Spleen (tissue), 11 donors: ENCODE data around the gene SYNPO. TPM values are rescaled to one million over a fixed set of nuclear protein-coding genes. Genes with fewer than 3 reads are reported as not detected.

Source experiments
- DNase-seq: peaks from one replicate; pipeline ENCODE4 v3.0.0-alpha.2; 2020
- H3K27ac ChIP-seq, 8 donors: fragments of 200-600 bp; sonication (generic) in 7 of 8; 1 replicate in 4 of 8; 2 replicates in 4 of 8; pipeline versions ENCODE4 v1.5.0 to v1.8.0; 2016 to 2021; ENCODE audit warnings: inconsistent platforms in 4 of 8, mild to moderate bottlenecking in 4 of 8, moderate library complexity in 1 of 8
- H3K27me3 ChIP-seq, 7 donors: fragments of 200-600 bp; sonication (generic) in 6 of 7; replicated peaks in 1 of 7; 1 replicate in 4 of 7; 2 replicates in 3 of 7; pipeline versions ENCODE4 v1.5.0 to v1.8.0; 2016 to 2021; ENCODE audit warnings: inconsistent platforms in 3 of 7, mild to moderate bottlenecking in 1 of 7
- H3K36me3 ChIP-seq, 6 donors: fragments of 200-600 bp; sonication (generic) in 5 of 6; 1 replicate in 4 of 6; 2 replicates in 2 of 6; pipeline versions ENCODE4 v1.5.0 to v1.8.0; 2016 to 2021; ENCODE audit warnings: inconsistent platforms in 2 of 6
- H3K4me1 ChIP-seq, 6 donors: fragments of 200-600 bp; sonication (generic) in 5 of 6; 1 replicate in 3 of 6; 2 replicates in 3 of 6; pipeline versions ENCODE4 v1.5.0 to v1.8.0; 2016 to 2021; ENCODE audit warnings: inconsistent platforms in 3 of 6
- H3K4me3 ChIP-seq, 8 donors: fragments of 200-600 bp; sonication (generic) in 7 of 8; 1 replicate in 4 of 8; 2 replicates in 4 of 8; pipeline versions ENCODE4 v1.5.0 to v1.8.0; 2016 to 2021; ENCODE audit warnings: inconsistent platforms in 4 of 8, mild to moderate bottlenecking in 4 of 8, moderate library complexity in 2 of 8
- H3K9me3 ChIP-seq, 8 donors: fragments of 200-600 bp; sonication (generic) in 7 of 8; 1 replicate in 4 of 8; 2 replicates in 4 of 8; pipeline versions ENCODE4 v1.5.0 to v1.8.0; 2016 to 2021; ENCODE audit warnings: inconsistent platforms in 4 of 8
- POLR2A ChIP-seq, 3 donors: fragments of 450-650 bp; IDR thresholded peaks; one replicate each; pipeline ENCODE4 v1.5.1; 2017; ENCODE audit warnings: antibody characterized with exemption in 3 of 3, mild to moderate bottlenecking in 1 of 3
- POLR2AphosphoS5 ChIP-seq, 3 donors: sonication (generic); formaldehyde crosslinking; IDR thresholded peaks; one replicate each; pipeline ENCODE4 v1.5.1; 2017; ENCODE audit warnings: antibody characterized with exemption in 3 of 3
- WGBS, 5 donors: extraction: QIAGEN DNeasy Blood & Tissue Kit in 3 of 5; methylation state at CpG; one replicate each; pipeline versions ENCODE4 v1.1.5 to v1.1.7; 2013 to 2018; 5-methylcytosine and 5-hydroxymethylcytosine counted together
- intact Hi-C: fragments of 100-400 bp; cut with DNase I; formaldehyde crosslinking; loops from one replicate; pipeline ENCODE4 v1.15.0; 2023; ENCODE audit warnings: low total_unique reads
- polyA plus RNA-seq, 3 donors: library from polyadenylated mRNA; stranded (reverse); fragments of 200-250 nt; gene quantifications; one replicate each; pipeline ENCODE4 v1.2.1, GENCODE V29; 2013
- total RNA-seq, 7 donors: library from RNA; depleted of rRNA in 3 of 7; stranded (reverse); fragments of >200 nt in 3 of 7; fragmentation: NEBNext Ultra II Directional in 4 of 7; extraction: Animal tissue kit (Norgen Biotek cat#: 25700) in 4 of 7; gene quantifications; one replicate each; pipeline versions ENCODE4 v1.1.0 to v1.2.1, GENCODE V29; 2016 to 2021
- TF ChIP-seq, protein P1 (sequence below), 11 experiments: fragments of 200-600 bp in 7 of 11; fragments of 450-650 bp in 4 of 11; sonication (generic) in 4 of 11; IDR thresholded peaks in 8 of 11; conservative IDR thresholded peaks in 3 of 11; 1 replicate in 7 of 11; 2 replicates in 4 of 11; pipeline versions ENCODE4 v1.4.0 to v1.8.0; 2016 to 2021; ENCODE audit warnings: antibody characterized with exemption in 11 of 11, inconsistent platforms in 4 of 11, mild to moderate bottlenecking in 1 of 11
- donor health status: healthy with polysubstance abuse.
- donor health status: DM: no; HTN: no; CAD: no; lungs with moderate emphysema.
- donor health status: DM: no; HTN: no; CAD: no.
- donor health status: Bipolar disorder and iron deficiency.
- donor health status: healthy.
- donor health status: DM: no; HTN: no; CAD: no.
- donor health status: DM: yes; HTN: yes; CAD: no.

The SYNPO gene
- total and polyA plus RNA-seq, 10 donors, result 6.9 to 133 (median 45.9) TPM

- H3K27ac ChIP-seq, result peak overlapping the region; percentile 41 to 75 (median 54)
- H3K4me3 ChIP-seq, result peak overlapping the region; percentile 22 to 77 (median 48)
- WGBS, 5 donors, result 2 to 6% (median 4%) methylated on average over 23 to 99 of the region's 99 CpGs
- H3K27me3 ChIP-seq, result peaks cover 0 to 5% (median 0%) of the 10 kb centered on the region in 7 donors
- H3K9me3 ChIP-seq, result no peaks in the 10 kb centered on the region
- TF ChIP-seq POLR2AphosphoS5 (IDR thresholded peaks at IDR 0.05) (peak; percentile 63 to 79 (median 78)), POLR2A (IDR thresholded peaks at IDR 0.05) (no peak)
- TF ChIP-seq, protein P1, sequence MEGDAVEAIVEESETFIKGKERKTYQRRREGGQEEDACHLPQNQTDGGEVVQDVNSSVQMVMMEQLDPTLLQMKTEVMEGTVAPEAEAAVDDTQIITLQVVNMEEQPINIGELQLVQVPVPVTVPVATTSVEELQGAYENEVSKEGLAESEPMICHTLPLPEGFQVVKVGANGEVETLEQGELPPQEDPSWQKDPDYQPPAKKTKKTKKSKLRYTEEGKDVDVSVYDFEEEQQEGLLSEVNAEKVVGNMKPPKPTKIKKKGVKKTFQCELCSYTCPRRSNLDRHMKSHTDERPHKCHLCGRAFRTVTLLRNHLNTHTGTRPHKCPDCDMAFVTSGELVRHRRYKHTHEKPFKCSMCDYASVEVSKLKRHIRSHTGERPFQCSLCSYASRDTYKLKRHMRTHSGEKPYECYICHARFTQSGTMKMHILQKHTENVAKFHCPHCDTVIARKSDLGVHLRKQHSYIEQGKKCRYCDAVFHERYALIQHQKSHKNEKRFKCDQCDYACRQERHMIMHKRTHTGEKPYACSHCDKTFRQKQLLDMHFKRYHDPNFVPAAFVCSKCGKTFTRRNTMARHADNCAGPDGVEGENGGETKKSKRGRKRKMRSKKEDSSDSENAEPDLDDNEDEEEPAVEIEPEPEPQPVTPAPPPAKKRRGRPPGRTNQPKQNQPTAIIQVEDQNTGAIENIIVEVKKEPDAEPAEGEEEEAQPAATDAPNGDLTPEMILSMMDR (IDR thresholded peaks at IDR 0.05 in 8 of 11, conservative IDR thresholded peaks at IDR 0.05 in 3 of 11), result peak in 10 of 11 experiments; percentile 28 to 88 (median 74)
- DNase-seq, result peak; percentile 93
- intact Hi-C loops, result loop anchor here (5.0 kb wide), 1 partner anchor 94 kb away; no protein-coding TSS in a partner anchor
- peaks cover 0 to 19% (median 0%) of the 10 kb centered on the region in 6 donors for H3K36me3 ChIP-seq
- peaks cover 4 to 52% (median 30%) of the 10 kb centered on the region in 6 donors for H3K4me1 ChIP-seq
Observed at GRCh38 chr5:150656191-150657132, 16.0 kb downstream of the SYNPO start.

DNA sequence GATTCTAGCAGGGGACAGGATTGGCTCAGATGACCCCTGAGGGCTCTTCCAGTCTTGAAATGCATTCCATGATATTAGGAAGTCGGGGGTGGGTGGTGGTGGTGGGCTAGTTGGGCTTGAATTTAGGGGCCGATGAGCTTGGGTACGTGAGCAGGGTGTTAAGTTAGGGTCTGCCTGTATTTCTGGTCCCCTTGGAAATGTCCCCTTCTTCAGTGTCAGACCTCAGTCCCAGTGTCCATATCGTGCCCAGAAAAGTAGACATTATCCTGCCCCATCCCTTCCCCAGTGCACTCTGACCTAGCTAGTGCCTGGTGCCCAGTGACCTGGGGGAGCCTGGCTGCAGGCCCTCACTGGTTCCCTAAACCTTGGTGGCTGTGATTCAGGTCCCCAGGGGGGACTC, 17.7 kb downstream of the SYNPO start:
- peaks cover 0 to 7% (median 0%) of the 10 kb centered on the region in 7 donors for H3K27me3 ChIP-seq
- H3K27ac ChIP-seq, result peak overlapping the region in 3 of 8 donors; percentile 1 to 75 (median 69)
- H3K4me3 ChIP-seq, result no peak overlapping the region
- no peaks in the 10 kb centered on the region for H3K9me3 ChIP-seq
- no peak for DNase-seq
- TF ChIP-seq, protein P1 (IDR thresholded peaks at IDR 0.05 in 8 of 11, conservative IDR thresholded peaks at IDR 0.05 in 3 of 11), result no peak
- TF ChIP-seq POLR2AphosphoS5 (IDR thresholded peaks at IDR 0.05), result peak in 1 of 3 donors; percentile 36
- peaks cover 0 to 4% (median 0%) of the 10 kb centered on the region in 6 donors for H3K36me3 ChIP-seq
- 91 to 97% (median 93%) methylated on average over 4 of the region's 4 CpGs for WGBS, 5 donors
- H3K4me1 ChIP-seq, result peaks cover 4 to 36% (median 22%) of the 10 kb centered on the region in 6 donors
- intact Hi-C loops, result loop anchor here (5.0 kb wide), 1 partner anchor 96 kb away; no protein-coding TSS in a partner anchor

DNA sequence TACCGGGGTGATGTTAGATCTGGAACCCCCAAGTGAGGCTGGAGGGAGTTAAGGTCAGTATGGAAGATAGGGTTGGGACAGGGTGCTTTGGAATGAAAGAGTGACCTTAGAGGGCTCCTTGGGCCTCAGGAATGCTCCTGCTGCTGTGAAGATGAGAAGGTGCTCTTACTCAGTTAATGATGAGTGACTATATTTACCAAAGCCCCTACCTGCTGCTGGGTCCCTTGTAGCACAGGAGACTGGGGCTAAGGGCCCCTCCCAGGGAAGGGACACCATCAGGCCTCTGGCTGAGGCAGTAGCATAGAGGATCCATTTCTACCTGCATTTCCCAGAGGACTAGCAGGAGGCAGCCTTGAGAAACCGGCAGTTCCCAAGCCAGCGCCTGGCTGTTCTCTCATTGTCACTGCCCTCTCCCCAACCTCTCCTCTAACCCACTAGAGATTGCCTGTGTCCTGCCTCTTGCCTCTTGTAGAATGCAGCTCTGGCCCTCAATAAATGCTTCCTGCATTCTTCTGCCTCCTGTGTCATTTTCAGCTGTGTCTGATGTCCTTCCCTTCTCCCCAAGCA, 18.3 kb downstream of the SYNPO start:
- intact Hi-C loops, result loop anchor here (5.0 kb wide), 1 partner anchor 96 kb away; no protein-coding TSS in a partner anchor
- 43 to 81% (median 72%) methylated on average over 3 of the region's 3 CpGs for WGBS, 5 donors
- TF ChIP-seq POLR2AphosphoS5 (IDR thresholded peaks at IDR 0.05), result no peak
- no peak for TF ChIP-seq POLR2A (IDR thresholded peaks at IDR 0.05)
- TF ChIP-seq, protein P1 (IDR thresholded peaks at IDR 0.05 in 8 of 11, conservative IDR thresholded peaks at IDR 0.05 in 3 of 11), result no peak
- Histone ChIP-seq H3K4me1 (peaks cover 4 to 29% (median 22%) of the 10 kb centered on the region in 6 donors), H3K27me3 (peaks cover 0 to 7% (median 0%) of the 10 kb centered on the region in 7 donors), H3K4me3 (no peak overlapping the region), H3K27ac (peak overlapping the region in 1 of 8 donors; percentile 75), H3K9me3 (no peaks in the 10 kb centered on the region), H3K36me3 (no peaks in the 10 kb centered on the region)
- no peak for DNase-seq
